Muscle layer of colon (tissue), 2 donors: Measurements from ENCODE around the gene GNG10.

Source experiments
- H3K27ac ChIP-seq: one replicate; pipeline ENCODE4 v1.7.0; 2013; ENCODE audit warnings: low read depth, mild to moderate bottlenecking, low read length, moderate library complexity
- H3K27me3 ChIP-seq, 2 donors: one replicate each; pipeline ENCODE4 v1.7.0; 2013; ENCODE audit warnings: low read length in 2 of 2, mild to moderate bottlenecking in 2 of 2; ENCODE audit not compliant: insufficient read depth in 2 of 2, control insufficient read depth in 1 of 2
- H3K36me3 ChIP-seq: one replicate; pipeline ENCODE4 v1.7.0; 2013; ENCODE audit warnings: mild to moderate bottlenecking, low read length; ENCODE audit not compliant: insufficient read depth
- H3K4me1 ChIP-seq: one replicate; pipeline ENCODE4 v1.7.0; 2013; ENCODE audit warnings: mild to moderate bottlenecking, low read length; ENCODE audit not compliant: insufficient read depth
- H3K4me3 ChIP-seq, 2 donors: one replicate each; pipeline ENCODE4 v1.7.0; 2013; ENCODE audit warnings: low read length in 2 of 2, low read depth in 1 of 2, mild to moderate bottlenecking in 1 of 2, moderate library complexity in 1 of 2
- H3K9ac ChIP-seq: one replicate; pipeline ENCODE4 v1.7.0; 2013; ENCODE audit warnings: low read length
- H3K9me3 ChIP-seq: one replicate; pipeline ENCODE4 v1.7.0; 2013; ENCODE audit warnings: mild to moderate bottlenecking, low read length
- donor health status: abdominal sarcoma.
- donor health status: Adenocarcinoma of cecum.

The GNG10 gene

DNA sequence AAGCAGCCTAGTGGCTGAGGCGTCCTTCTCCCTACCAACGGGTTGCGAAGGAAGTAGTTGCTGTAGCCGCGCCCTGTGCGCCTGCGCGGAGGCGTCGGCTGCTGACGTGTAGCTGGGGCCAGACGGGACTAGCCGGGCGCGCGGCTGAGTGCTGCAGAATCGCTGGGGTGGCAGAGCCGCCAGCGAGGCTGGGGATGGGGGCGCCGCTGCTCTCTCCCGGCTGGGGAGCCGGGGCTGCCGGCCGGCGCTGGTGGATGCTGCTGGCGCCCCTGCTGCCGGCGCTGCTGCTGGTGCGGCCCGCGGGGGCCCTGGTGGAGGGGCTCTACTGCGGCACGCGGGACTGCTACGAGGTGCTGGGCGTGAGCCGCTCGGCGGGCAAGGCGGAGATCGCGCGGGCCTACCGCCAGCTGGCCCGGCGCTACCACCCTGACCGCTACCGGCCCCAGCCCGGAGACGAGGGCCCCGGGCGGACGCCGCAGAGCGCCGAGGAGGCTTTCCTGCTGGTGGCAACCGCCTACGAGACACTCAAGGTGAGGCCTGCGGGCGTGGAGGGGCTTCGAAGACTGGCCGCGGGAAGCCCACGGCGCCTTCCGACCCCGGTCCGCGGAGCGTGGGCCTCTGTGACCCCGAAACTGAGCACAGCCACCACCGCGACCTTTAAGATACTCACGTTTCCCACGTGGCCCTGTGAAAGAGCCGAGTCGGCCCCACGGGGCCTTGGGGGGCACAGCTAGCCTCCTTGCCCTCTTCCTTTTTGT is 30.0 kb upstream of the GNG10 start, which contains the start of gene DNAJC25:
Gene DNAJC25, plus strand, starts transcription at position 121 of the 758 bp plus-strand sequence. Its CDS starts 74 bp downstream, at position 195.
- peaks cover 21% of the 10 kb centered on the region for H3K4me1 ChIP-seq
- peak within 1 kb of the TSS; percentile 66 for H3K9ac ChIP-seq
- peak within 1 kb of the TSS; percentile 76 to 94 for H3K4me3 ChIP-seq
- no peaks in the 10 kb centered on the region for H3K27me3 ChIP-seq
- no peaks in the 10 kb centered on the region for H3K9me3 ChIP-seq
- H3K27ac ChIP-seq = peak within 1 kb of the TSS; percentile 88
- H3K36me3 ChIP-seq = no peaks in the 10 kb centered on the region

DNA sequence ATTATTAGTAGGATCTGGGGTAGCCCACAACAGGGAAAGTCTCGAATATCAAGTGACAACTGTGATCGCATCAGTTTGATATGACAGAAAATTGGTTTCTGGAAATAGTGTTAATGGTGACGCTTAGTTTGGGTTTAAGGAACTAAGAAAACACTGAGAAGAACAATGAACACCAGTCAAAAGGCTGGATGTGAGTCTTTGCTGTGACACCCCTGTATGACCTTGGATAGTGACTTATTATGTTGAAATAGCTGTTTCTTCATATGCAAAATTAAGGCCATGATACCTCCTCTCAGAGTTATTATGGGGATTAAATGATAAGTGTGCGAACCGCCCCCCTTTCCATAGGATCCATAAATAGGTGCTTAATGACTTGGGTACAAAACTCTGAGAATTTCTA is 29.3 kb upstream of the GNG10 start:
- Histone ChIP-seq H3K27me3 (no peaks in the 10 kb centered on the region), H3K4me1 (peaks cover 21% of the 10 kb centered on the region), H3K27ac (peak overlapping the region; percentile 88), H3K36me3 (no peaks in the 10 kb centered on the region), H3K9ac (peak overlapping the region; percentile 66), H3K9me3 (no peaks in the 10 kb centered on the region), H3K4me3 (peak overlapping the region; percentile 76 to 94)

DNA sequence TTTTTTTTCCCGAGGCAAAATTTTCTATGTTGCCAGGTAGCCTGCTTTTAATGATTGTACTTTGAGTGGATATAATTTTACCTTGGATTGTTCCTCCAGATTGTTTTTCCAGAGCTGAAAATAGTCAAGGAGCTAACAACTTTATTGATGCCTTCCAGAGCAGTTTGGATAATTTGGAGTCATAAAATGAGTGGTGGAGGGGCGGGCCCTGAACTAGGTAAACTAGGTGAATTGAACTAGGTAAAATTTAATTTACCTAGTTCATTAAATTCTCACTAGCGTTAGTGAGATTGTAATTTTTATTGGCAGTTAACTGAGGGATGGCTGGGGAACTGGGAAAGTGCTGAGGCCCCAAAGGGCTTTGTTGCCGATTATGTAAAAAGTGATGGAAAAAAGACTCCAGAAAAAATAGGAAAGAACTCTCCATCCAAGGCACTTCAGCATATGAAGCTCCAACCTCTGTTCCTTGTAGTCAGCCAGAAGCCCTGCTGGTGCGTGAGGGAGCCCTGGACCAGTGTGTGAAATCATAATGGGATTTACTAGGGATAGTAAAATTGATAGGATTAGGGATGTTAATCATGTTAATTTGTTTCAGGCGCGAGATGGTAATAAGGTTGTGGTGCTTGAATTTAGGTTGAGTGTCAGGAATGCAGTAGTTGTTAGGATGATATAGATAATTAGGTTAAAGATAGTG is 28.6 kb upstream of the GNG10 start:
- no peaks in the 10 kb centered on the region for H3K36me3 ChIP-seq
- no peak overlapping the region for H3K9ac ChIP-seq
- no peaks in the 10 kb centered on the region for H3K9me3 ChIP-seq
- no peak overlapping the region for H3K4me3 ChIP-seq
- no peak overlapping the region for H3K27ac ChIP-seq
- H3K27me3 ChIP-seq = no peaks in the 10 kb centered on the region
- H3K4me1 ChIP-seq = peaks cover 21% of the 10 kb centered on the region

DNA sequence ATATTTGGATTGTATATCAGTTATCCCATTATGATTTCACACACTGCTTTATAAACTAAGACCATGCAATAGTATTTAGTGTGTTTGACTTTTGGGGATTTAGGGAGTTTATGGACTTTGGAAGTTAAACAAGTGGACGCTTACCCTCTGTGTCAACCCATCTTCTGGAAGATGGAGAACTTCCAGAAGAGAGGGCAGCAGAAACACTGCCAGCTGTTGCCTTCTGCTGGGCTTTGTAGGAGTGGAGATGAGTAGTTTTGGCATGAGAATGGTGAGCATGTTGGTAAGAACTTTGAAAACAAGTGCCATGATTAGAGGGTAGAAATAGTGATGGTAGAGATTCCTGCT is 28.0 kb upstream of the GNG10 start:
- Histone ChIP-seq H3K4me1 (peaks cover 21% of the 10 kb centered on the region), H3K4me3 (no peak overlapping the region), H3K9ac (no peak overlapping the region), H3K9me3 (no peaks in the 10 kb centered on the region), H3K27ac (no peak overlapping the region), H3K27me3 (no peaks in the 10 kb centered on the region), H3K36me3 (no peaks in the 10 kb centered on the region)

DNA sequence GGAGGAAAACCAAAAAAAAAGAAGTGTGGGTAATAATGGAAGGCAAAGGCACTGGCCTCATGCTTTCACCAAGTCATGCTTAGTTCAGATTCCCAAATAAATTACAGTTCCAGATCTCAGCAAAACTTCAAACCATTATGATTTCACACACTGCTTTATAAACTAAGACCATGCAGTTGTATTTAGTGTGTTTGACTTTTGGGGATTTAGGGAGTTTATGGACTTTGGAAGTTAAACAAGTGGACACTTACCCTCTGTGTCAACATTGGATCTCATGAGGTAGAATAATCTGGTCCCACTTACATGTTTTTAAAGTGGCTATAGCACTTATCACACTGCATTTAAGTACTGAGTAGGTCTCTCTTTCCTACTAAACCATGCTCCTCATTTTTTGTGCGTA is 26.5 kb upstream of the GNG10 start:
- H3K36me3 ChIP-seq = no peaks in the 10 kb centered on the region

DNA sequence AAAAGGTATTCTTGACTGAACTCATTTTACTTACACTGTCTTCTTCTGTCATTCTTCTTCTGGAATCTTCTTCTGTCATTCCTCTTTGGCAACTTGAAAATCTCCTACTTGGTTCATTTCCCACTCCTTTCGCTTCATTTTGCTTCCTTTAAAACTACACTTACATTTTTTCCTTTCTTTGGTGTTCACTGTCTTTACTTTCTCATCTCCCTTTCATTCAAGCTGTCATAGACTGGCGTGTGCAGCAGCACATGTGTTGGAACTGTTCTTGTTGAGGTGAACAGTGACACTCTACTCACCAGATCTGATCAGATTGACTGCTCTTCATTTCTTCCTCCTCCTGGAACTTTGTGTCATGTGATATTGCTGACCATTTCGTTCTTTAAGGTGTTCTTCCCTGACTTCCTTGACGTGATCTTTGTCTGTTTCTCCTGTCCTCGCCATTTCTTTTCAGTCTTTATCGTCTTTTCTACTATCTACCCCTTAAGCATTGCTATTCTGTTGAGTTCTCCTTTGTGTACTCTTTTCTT is 23.9 kb upstream of the GNG10 start:
- no peak overlapping the region for H3K9ac ChIP-seq
- H3K36me3 ChIP-seq = no peaks in the 10 kb centered on the region
- H3K27me3 ChIP-seq = no peaks in the 10 kb centered on the region
- H3K4me1 ChIP-seq = peaks cover 10% of the 10 kb centered on the region
- no peak overlapping the region for H3K27ac ChIP-seq
- H3K4me3 ChIP-seq = no peak overlapping the region
- H3K9me3 ChIP-seq = no peaks in the 10 kb centered on the region

More for the DNA sequence above, 26.5 kb upstream of the GNG10 start:
- Histone ChIP-seq H3K9ac (no peak overlapping the region), H3K4me1 (peaks cover 21% of the 10 kb centered on the region), H3K4me3 (no peak overlapping the region), H3K27ac (no peak overlapping the region), H3K27me3 (no peaks in the 10 kb centered on the region), H3K9me3 (no peaks in the 10 kb centered on the region)

DNA sequence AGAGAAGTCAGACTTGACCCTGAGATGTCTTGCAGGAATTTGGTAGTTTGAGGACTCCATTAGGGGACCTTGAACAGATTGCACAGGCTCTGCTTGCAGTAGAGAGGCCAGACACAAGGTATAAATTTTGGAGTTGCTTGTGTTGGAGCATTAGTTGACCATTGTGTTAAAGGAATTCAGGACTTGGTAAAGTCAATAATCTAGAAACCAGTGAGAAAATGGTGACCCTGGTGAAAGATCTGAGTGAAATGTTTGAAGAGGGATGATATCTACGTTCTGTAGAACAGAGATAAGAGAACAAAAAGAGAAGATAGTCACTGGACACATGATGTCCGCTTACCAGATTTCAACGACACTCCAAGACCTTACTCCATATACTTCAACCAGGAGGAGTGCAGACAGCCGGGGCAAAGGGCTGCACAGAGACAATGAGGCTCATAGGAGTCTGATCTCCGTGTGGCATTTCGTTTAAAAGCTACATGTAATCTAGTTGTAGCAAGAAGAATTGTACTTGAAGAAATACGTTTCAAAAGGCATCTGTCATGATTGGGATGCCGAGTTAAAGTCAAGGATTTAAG is 17.1 kb upstream of the GNG10 start:
- H3K9ac ChIP-seq = no peak overlapping the region
- no peak overlapping the region for H3K4me3 ChIP-seq
- peaks cover 8% of the 10 kb centered on the region for H3K36me3 ChIP-seq
- H3K4me1 ChIP-seq = no peaks in the 10 kb centered on the region
- H3K27ac ChIP-seq = no peak overlapping the region
- H3K27me3 ChIP-seq = no peaks in the 10 kb centered on the region
- H3K9me3 ChIP-seq = no peaks in the 10 kb centered on the region

DNA sequence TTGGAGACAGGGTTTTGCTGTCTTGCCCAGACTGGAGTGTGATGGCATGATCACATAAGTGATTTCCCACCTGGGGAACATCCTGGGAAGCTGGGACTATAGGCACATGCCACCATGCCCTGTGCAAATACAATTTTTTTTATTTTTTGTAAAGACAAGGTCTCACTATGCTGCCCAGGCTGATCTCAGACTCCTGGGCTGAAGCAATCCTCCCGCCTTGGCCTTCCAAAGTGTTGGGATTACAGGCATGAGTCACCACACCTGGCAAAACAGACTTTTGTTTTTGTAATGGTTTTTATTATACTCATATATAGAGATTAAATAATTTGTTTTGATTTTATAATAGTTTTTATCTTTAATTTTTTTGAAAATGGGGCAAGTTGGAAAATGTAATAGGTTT is 15.6 kb upstream of the GNG10 start:
- Histone ChIP-seq H3K9ac (no peak overlapping the region), H3K36me3 (peaks cover 13% of the 10 kb centered on the region), H3K9me3 (no peaks in the 10 kb centered on the region), H3K4me1 (no peaks in the 10 kb centered on the region), H3K4me3 (no peak overlapping the region), H3K27ac (no peak overlapping the region), H3K27me3 (no peaks in the 10 kb centered on the region)

DNA sequence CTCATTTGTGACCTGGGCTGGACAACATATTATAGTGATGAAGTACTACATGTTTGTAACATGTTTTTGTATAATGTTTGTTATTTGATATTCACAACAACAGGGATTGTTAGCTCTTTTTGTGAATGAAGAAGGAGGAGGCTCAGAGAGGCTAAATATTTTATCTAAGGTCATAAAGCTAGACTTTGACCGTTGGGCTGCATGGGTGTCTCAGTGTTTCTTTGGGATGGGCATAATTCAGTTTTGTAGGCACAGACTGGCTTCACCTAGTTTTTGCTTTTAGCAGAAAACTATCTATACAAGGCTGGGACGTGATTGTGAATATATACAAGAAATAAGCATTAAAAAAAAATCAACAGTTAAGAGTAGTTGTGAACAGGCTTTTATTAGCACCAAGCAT is 15.0 kb upstream of the GNG10 start:
- Histone ChIP-seq H3K4me1 (no peaks in the 10 kb centered on the region), H3K27me3 (no peaks in the 10 kb centered on the region), H3K27ac (no peak overlapping the region), H3K4me3 (no peak overlapping the region), H3K9ac (no peak overlapping the region), H3K9me3 (no peaks in the 10 kb centered on the region), H3K36me3 (peaks cover 13% of the 10 kb centered on the region)

DNA sequence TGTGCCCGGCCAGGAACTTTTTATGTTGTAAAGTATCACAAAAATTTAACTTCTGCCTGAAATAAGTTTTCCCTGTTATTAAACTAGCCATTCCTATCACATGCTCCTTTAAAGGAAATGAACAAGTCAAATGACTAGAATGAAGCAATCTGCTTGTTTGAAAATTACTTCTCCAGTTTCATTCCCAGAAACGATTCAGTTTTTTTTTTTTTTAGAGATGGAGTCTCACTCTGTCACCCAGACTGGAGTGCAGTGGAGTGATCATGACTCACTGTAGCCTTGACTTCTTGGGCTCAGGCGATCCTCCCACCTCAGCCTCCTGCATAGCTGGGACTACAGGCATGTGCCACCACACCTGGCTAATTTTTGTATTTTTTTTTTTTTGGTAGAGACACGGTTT is 13.3 kb upstream of the GNG10 start:
- no peak overlapping the region for H3K4me3 ChIP-seq
- H3K36me3 ChIP-seq = peaks cover 13% of the 10 kb centered on the region
- no peaks in the 10 kb centered on the region for H3K27me3 ChIP-seq
- no peaks in the 10 kb centered on the region for H3K4me1 ChIP-seq
- H3K27ac ChIP-seq = no peak overlapping the region
- H3K9ac ChIP-seq = no peak overlapping the region
- H3K9me3 ChIP-seq = no peaks in the 10 kb centered on the region

DNA sequence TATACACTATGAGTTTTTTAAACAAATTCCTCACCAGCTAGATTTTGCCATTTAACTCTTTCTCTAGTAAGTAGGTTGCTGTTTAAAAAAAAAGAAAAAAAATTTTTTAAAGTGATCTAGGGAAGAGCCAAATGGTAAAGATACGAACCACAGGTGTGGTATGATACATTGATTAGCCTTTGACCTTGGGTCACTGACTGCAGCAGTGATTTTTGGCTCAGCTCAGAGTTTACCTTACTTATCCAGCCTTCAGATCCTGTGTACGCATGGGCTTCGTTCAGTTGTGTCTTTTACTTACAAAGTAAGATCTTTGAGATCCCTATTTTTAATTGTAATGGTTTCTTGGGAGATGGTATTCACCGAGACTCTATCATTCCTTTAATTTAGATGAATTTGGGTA is 12.4 kb upstream of the GNG10 start:
- Histone ChIP-seq H3K36me3 (peaks cover 13% of the 10 kb centered on the region), H3K9me3 (no peaks in the 10 kb centered on the region), H3K27ac (no peak overlapping the region), H3K4me3 (no peak overlapping the region), H3K27me3 (no peaks in the 10 kb centered on the region), H3K4me1 (no peaks in the 10 kb centered on the region), H3K9ac (no peak overlapping the region)
